Measurements from ENCODE around the gene AKAP12. TPM values are rescaled to one million over a fixed set of nuclear protein-coding genes. Genes with fewer than 3 reads are reported as not detected.

Gene AKAP12
- total and polyA plus RNA-seq, 2 donors (not counting 1 experiment from before 2014, with no cell fraction given): 0.04 to 0.22 TPM

- CTCF ChIA-PET: interaction anchor here (1.2 to 2.5 kb wide), 4 partner anchors 15 to 66 kb away, joined by 5 to 11 read pairs (median 5); partner anchors contain the start of gene RMND1
- peaks cover 45% of the 10 kb centered on the region for H3K4me1 Mint-ChIP-seq
These were observed 150.6 kb downstream of the AKAP12 start for GRCh38 chr6:151390276-151390850.

More at GRCh38 chr6:151390276-151390850, 150.6 kb downstream of the AKAP12 start:
- H3K27ac Mint-ChIP-seq: peak overlapping the region; percentile 96
- Histone ChIP-seq H3K4me3 (ENCODE audit: control extremely low read depth in 1 of 5, extremely low read depth in 1 of 5, insufficient read depth in 1 of 5, low read depth in 2 of 5, low read length in 4 of 5) (peak overlapping the region in 4 of 5 experiments; percentile 67 to 95 (median 82)), H4K20me1 (ENCODE audit: control insufficient read depth, insufficient read depth, low read length, poor library complexity, severe bottlenecking) (peaks cover 33% of the 10 kb centered on the region), H3K27ac (ENCODE audit: low read length in 2 of 2) (peak overlapping the region; percentile 77 to 97), H3K4me2 (replicated peaks; ENCODE audit: low read depth, low read length, poor library complexity, severe bottlenecking) (peak overlapping the region; percentile 90), H2AFZ (ENCODE audit: insufficient read depth, low read depth, low read length, poor library complexity, severe bottlenecking) (peak overlapping the region; percentile 91), H3K9me3 (ENCODE audit: control extremely low read depth in 1 of 3, control insufficient read depth in 2 of 3, insufficient read depth in 1 of 3, low read length in 2 of 3) (no peaks in the 10 kb centered on the region), H3K36me3 (replicated peaks in 1 of 2; ENCODE audit: control extremely low read depth in 1 of 2, control insufficient read depth in 1 of 2, extremely low read depth in 1 of 2, insufficient read depth in 2 of 2, low read length in 1 of 2) (no peaks in the 10 kb centered on the region), H3K9ac (ENCODE audit: low read length) (peak overlapping the region; percentile 94), H3K79me2 (ENCODE audit: control insufficient read depth, insufficient read depth, low read length) (peaks cover 58% of the 10 kb centered on the region), H3K4me1 (ENCODE audit: control insufficient read depth in 2 of 2, insufficient read depth in 2 of 2, low read length in 2 of 2) (peaks cover 38 to 39% of the 10 kb centered on the region in 2 donors), H3K27me3 (replicated peaks in 1 of 4; ENCODE audit: control extremely low read depth in 1 of 4, control insufficient read depth in 3 of 4, insufficient read depth in 4 of 4, low read length in 3 of 4) (no peaks in the 10 kb centered on the region)
- DNase-seq: peak; percentile 100
- POLR2A ChIA-PET: interaction anchor here (0.8 to 2.1 kb wide), 6 partner anchors 11 to 911 kb away, joined by 3 to 16 read pairs (median 4); partner anchors contain the start of gene RMND1
- ATAC-seq (ENCODE audit: low read depth): peak; percentile 73
- under 1% methylated on average over 72 of the region's 79 CpGs for WGBS (ENCODE audit: insufficient coverage)
- TF ChIP-seq EZH2 (IDR thresholded peaks at IDR 0.05; ENCODE audit: borderline replicate concordance, insufficient read depth, low read depth, low read length, poor library complexity, severe bottlenecking) (no peak), CTCF (IDR thresholded peaks at IDR 0.05) (no peak)
- no peaks in the 10 kb centered on the region for H3K9me3 Mint-ChIP-seq (ENCODE audit: insufficient read depth)
- intact Hi-C loops (cut with micrococcal nuclease): loop anchor here (1.0 to 10.0 kb wide), 5 partner anchors 10 to 1823 kb away; partner anchors contain the start of genes GINM1, MTRF1L and RMND1
- no peaks in the 10 kb centered on the region for H3K27me3 Mint-ChIP-seq
- H3K4me3 Mint-ChIP-seq: peak overlapping the region; percentile 99

All from B cell (primary cell).